Measurements from ENCODE around the gene HHAT. TPM values are rescaled to one million over a fixed set of nuclear protein-coding genes. Genes with fewer than 3 reads are reported as not detected.

The HHAT gene
- polyA plus RNA-seq, 1 donor from 2014 or later, result 5.3 TPM

GRCh38 chr1:210288116-210288515 is 40.6 kb upstream of the HHAT start:
- no peaks in the 10 kb centered on the region for H3K9me2 ChIP-seq (ENCODE audit: insufficient read depth, low read length)
- H3K9me3 ChIP-seq (ENCODE audit: low read length), result no peaks in the 10 kb centered on the region
- H3K79me2 ChIP-seq (replicated peaks; ENCODE audit: insufficient read depth, low read length), result peaks cover 2% of the 10 kb centered on the region
- H3F3A ChIP-seq (ENCODE audit: insufficient read depth, low read length, poor library complexity, severe bottlenecking), result no peaks in the 10 kb centered on the region
- no peak overlapping the region for H3K4me3 ChIP-seq (ENCODE audit: low read length)
- no peaks in the 10 kb centered on the region for H3K27me3 ChIP-seq (ENCODE audit: insufficient read depth, low read depth, low read length)
- no peak overlapping the region for H3K4me2 ChIP-seq (ENCODE audit: low read length)
- TF ChIP-seq MXI1 (conservative IDR thresholded peaks at IDR 0.05; ENCODE audit: poor library complexity, severe bottlenecking) (no peak), TAF1 (IDR thresholded peaks at IDR 0.05; ENCODE audit: low read depth) (no peak), RAD21 (conservative IDR thresholded peaks at IDR 0.05) (no peak), POLR2AphosphoS5 (IDR thresholded peaks at IDR 0.05) (no peak)
- TF ChIP-seq, protein P1, sequence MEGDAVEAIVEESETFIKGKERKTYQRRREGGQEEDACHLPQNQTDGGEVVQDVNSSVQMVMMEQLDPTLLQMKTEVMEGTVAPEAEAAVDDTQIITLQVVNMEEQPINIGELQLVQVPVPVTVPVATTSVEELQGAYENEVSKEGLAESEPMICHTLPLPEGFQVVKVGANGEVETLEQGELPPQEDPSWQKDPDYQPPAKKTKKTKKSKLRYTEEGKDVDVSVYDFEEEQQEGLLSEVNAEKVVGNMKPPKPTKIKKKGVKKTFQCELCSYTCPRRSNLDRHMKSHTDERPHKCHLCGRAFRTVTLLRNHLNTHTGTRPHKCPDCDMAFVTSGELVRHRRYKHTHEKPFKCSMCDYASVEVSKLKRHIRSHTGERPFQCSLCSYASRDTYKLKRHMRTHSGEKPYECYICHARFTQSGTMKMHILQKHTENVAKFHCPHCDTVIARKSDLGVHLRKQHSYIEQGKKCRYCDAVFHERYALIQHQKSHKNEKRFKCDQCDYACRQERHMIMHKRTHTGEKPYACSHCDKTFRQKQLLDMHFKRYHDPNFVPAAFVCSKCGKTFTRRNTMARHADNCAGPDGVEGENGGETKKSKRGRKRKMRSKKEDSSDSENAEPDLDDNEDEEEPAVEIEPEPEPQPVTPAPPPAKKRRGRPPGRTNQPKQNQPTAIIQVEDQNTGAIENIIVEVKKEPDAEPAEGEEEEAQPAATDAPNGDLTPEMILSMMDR (IDR thresholded peaks at IDR 0.05; ENCODE audit: poor library complexity, severe bottlenecking), result no peak
- no peak overlapping the region for H3K9ac ChIP-seq (ENCODE audit: low read length)
- no peak overlapping the region for H3K27ac ChIP-seq (ENCODE audit: low read length)
- H2AFZ ChIP-seq (ENCODE audit: low read depth, low read length), result no peak overlapping the region
- no peaks in the 10 kb centered on the region for H3K36me3 ChIP-seq (ENCODE audit: insufficient read depth, low read length)
- no peaks in the 10 kb centered on the region for H4K20me1 ChIP-seq (ENCODE audit: insufficient read depth)

DNA sequence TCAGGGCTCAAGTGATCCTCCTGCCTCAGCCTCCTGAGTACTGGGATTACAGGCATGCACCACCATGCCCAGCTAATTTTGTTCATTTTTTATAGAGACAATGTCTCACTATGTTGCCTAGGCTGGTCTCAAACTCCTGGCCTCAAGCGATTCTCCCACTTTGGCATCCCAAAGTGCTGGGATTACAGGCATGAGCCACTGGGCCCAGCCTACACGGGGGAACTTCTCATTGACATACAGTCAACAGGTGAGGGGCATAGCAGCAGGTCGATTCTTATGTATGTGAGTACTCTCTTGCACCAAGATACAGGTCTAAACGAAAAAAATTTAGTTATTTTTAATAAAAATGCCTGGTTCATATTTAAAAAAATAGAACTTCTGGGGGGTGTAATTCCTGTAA is 39.5 kb upstream of the HHAT start:
- Histone ChIP-seq H3K27me3 (ENCODE audit: insufficient read depth, low read depth, low read length) (no peaks in the 10 kb centered on the region), H3K9me3 (ENCODE audit: low read length) (no peaks in the 10 kb centered on the region), H3K9ac (ENCODE audit: low read length) (no peak overlapping the region), H3K9me2 (ENCODE audit: insufficient read depth, low read length) (no peaks in the 10 kb centered on the region), H3F3A (ENCODE audit: insufficient read depth, low read length, poor library complexity, severe bottlenecking) (no peaks in the 10 kb centered on the region), H3K79me2 (replicated peaks; ENCODE audit: insufficient read depth, low read length) (peaks cover 7% of the 10 kb centered on the region), H4K20me1 (ENCODE audit: insufficient read depth) (no peaks in the 10 kb centered on the region), H3K4me3 (ENCODE audit: low read length) (no peak overlapping the region), H3K36me3 (ENCODE audit: insufficient read depth, low read length) (no peaks in the 10 kb centered on the region), H3K27ac (ENCODE audit: low read length) (no peak overlapping the region), H3K4me2 (ENCODE audit: low read length) (no peak overlapping the region), H2AFZ (ENCODE audit: low read depth, low read length) (no peak overlapping the region)
- TF ChIP-seq TAF1 (IDR thresholded peaks at IDR 0.05; ENCODE audit: low read depth) (no peak), EP300 (conservative IDR thresholded peaks at IDR 0.05; ENCODE audit: poor library complexity, severe bottlenecking) (no peak), RAD21 (conservative IDR thresholded peaks at IDR 0.05) (no peak), POLR2AphosphoS5 (IDR thresholded peaks at IDR 0.05) (no peak), REST (IDR thresholded peaks at IDR 0.05; ENCODE audit: borderline replicate concordance) (no peak), SMC3 (conservative IDR thresholded peaks at IDR 0.05; ENCODE audit: poor library complexity) (no peak), MXI1 (conservative IDR thresholded peaks at IDR 0.05; ENCODE audit: poor library complexity, severe bottlenecking) (no peak), EZH2 (IDR thresholded peaks at IDR 0.05; ENCODE audit: borderline replicate concordance, insufficient read depth, low read length, poor library complexity, severe bottlenecking) (no peak)
- TF ChIP-seq, protein P1 (IDR thresholded peaks at IDR 0.05; ENCODE audit: poor library complexity, severe bottlenecking), result no peak
